AG09309 (cell line): Measurements from ENCODE around the gene CCDC27.

Experiments used
- DNase-seq: peaks from one replicate; pipeline ENCODE4 v3.0.0-alpha.2; 2010; ENCODE audit warnings: low read depth
- H3K4me3 ChIP-seq: 2 replicates; pipeline ENCODE4 v1.5.1; 2011; ENCODE audit warnings: mild to moderate bottlenecking, low read depth, low read length, moderate library complexity; ENCODE audit not compliant: control insufficient read depth
- TF ChIP-seq, protein P1 (sequence below): IDR thresholded peaks from 2 replicates; pipeline ENCODE4 v1.5.1; 2011; ENCODE audit warnings: mild to moderate bottlenecking, low read depth, low read length, inconsistent platforms; ENCODE audit not compliant: insufficient read depth, control insufficient read depth; ENCODE audit errors: missing control alignments

CCDC27 gene

DNA sequence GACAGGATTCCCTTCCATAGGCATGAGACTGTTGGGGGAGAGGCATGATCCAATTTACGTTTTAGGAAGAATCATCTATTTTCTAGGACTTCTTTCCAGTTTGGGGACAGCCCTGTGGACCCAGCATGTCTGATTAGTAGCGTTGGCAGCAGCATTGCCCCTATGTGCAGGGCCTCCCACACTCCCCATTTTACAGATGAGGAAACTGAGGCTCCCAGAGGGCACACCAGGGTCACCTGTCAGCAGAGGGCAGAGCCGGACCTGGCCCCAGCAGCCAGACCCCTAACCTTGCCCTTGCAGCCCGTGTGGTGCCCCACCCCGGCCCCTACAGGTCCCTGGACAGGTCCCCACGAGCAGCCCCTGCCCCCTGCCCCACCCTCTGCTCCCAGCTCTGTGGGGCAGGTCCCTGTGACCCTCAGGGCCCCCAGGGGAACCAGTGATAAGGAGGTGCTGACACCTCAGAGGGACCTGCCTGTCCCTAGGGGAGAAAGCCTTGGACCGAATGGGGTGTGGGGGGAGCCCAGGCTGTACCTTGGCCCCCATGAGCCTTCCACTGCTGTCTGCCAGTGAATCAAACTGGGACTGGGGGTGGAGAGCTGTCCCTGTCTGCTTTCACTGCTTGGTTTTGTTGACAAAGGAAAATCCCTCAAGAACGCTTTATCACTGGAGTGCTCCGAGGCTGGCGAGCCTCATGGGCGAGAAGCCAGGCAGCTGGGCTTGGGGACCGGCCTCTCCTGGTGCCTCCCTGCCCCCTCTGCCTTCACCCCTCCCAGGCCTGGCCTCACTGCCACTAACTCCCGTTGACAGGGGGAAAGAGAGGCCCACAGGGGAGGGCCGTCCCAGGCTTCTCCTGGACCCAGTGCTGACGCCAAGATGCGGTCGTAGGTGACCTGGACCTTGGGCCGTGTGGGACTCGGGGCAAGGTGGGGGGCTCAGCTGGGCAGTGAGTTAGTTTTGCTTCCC is 39.4 kb upstream of the CCDC27 start:
- TF ChIP-seq, protein P1, sequence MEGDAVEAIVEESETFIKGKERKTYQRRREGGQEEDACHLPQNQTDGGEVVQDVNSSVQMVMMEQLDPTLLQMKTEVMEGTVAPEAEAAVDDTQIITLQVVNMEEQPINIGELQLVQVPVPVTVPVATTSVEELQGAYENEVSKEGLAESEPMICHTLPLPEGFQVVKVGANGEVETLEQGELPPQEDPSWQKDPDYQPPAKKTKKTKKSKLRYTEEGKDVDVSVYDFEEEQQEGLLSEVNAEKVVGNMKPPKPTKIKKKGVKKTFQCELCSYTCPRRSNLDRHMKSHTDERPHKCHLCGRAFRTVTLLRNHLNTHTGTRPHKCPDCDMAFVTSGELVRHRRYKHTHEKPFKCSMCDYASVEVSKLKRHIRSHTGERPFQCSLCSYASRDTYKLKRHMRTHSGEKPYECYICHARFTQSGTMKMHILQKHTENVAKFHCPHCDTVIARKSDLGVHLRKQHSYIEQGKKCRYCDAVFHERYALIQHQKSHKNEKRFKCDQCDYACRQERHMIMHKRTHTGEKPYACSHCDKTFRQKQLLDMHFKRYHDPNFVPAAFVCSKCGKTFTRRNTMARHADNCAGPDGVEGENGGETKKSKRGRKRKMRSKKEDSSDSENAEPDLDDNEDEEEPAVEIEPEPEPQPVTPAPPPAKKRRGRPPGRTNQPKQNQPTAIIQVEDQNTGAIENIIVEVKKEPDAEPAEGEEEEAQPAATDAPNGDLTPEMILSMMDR: no peak
- DNase-seq: no peak
- H3K4me3 ChIP-seq: no peak overlapping the region

DNA sequence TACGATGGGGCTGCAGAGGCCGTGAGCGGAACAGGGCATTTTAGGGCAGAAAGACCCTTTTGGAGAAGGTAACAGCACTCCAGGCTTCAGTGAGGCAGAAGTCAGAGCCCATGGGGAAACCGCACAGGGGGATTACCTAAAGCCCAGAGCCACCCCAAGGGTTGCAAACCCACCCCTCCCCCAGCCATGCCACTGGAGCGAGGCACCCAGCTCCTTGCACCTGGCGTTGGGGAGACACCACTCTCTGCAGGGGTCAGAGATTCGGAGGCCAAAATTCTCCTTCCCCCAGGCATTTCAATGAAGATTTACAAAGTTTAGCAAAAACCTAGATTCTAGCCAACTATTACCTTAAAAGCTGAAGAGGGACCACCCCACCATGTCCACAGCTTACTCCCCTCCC is 38.4 kb upstream of the CCDC27 start:
- TF ChIP-seq, protein P1: no peak
- H3K4me3 ChIP-seq: no peak overlapping the region

DNA sequence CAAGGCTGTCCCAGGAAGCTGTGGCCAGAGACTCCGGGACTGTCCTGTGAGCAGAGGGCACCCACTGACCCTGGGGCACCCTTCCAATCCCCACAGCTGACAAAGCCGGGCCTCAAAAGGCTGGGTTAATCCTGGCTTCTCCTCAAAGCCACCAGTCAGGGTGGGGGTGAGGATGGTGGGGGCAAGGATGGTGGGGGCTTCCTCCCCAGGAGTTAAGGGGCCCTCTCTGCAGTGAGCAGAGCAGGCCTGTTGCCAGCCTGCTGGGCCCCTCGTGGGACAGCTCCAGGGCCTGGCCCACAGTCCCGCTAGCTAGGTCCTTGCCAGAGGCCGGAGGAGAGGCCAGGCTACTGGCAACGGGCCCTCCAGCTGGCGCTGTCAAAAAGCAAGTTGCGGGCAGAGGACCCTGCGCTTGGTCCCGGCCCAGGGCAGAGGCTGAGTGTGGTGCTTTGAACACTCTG is 37.9 kb upstream of the CCDC27 start:
- DNase-seq: no peak
- no peak overlapping the region for H3K4me3 ChIP-seq
- TF ChIP-seq, protein P1: no peak

More for the DNA sequence above, 38.4 kb upstream of the CCDC27 start:
- no peak for DNase-seq

DNA sequence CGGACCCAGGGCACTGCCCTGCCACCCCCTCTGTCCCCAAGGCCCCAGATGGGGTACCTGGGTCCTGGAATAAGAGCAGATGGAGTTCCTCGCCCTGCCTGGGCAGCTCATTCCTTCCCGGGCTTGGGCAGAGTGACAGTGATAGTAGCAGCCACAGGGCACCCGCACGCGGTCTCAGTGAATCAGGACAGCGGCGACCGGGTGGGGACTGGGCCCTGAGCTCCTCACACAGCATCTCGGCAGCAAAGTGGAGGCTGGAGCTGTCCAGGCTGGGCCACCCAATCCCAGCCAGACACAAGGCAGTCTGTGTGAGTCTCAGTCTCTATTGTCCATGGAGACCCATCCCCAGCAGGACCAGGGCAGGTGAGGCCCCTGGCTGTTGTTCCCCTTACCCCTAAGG is 37.4 kb upstream of the CCDC27 start:
- DNase-seq: no peak
- TF ChIP-seq, protein P1: no peak
- H3K4me3 ChIP-seq: no peak overlapping the region

DNA sequence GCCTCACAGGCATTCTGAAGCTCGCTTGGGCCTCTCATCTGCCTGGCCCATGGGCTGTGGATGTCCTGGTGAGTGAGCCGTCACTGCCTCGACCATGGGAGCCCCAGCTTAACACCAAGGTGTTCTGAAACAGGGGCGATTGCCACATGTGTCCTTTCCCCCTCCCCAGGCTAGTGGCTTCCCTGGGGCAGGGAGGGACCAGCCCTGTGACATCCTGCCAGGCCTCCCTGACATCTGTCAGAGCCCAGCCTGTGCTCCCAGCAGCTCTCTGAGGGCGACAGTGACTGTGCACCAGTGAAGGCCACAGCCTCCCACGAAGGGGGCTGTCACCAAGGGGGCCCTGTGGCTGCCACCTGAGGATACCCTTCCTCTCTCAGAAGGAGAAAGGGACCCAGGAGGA is 35.9 kb upstream of the CCDC27 start:
- DNase-seq: no peak
- TF ChIP-seq, protein P1: no peak
- no peak overlapping the region for H3K4me3 ChIP-seq

DNA sequence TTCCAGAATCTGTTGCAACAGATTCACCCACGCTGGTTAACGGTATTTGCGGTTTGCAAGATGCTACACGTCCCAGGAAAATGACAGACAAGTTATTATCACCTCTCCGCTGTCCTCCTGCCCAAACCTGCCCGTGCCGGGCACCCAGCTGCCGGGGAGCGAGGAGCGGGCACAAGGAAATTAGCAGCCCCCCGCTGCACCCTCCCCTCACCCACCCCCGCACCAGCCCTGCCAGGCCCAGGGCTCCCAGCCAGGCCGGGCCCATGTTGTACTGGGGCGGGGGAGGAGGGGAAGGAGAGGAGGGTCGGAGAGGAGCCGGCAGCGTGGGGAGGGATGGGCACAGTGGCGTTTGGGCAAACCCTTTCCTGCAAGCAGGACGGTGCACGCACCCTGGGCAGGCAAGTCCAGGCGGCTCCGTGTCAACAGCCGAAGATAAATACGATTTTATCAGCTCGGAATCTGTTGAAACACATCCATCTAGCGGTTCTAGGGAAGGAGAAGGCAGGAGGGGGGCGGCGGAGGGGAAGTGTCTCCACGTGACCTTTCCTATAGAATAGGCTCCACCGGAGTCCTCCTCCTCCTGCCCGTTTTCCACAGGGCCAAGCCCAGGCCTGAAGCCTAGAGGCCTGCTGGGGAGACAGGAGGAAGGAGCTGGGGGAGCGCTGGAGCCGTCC is 35.1 kb upstream of the CCDC27 start:
- H3K4me3 ChIP-seq: no peak overlapping the region
- TF ChIP-seq, protein P1: no peak
- no peak for DNase-seq
